SK-N-MC (cell line): ENCODE data around the gene MYH14.

Experiments used
- EZH2 ChIP-seq: fragments of 200-600 bp; sonication (generic); IDR thresholded peaks from one replicate; pipeline ENCODE4 v1.6.1; 2017; ENCODE audit warnings: antibody characterized with exemption
- POLR2AphosphoS5 ChIP-seq: IDR thresholded peaks from 2 replicates; pipeline ENCODE4 v1.6.1; 2012; ENCODE audit warnings: mild to moderate bottlenecking, low read depth, low read length, borderline replicate concordance

GRCh38 chr19:50197348-50197747, 6.1 kb upstream of the MYH14 start:
- TF ChIP-seq EZH2 = no peak
- no peak for TF ChIP-seq POLR2AphosphoS5
